D341Med (cell line): ENCODE measurements around the gene MINAR1.
"Not testable (repeated sequence)": the region's sequence is repeated elsewhere in the genome, so short reads cannot be mapped to it uniquely, and the experiment has no call there.

Experiments used
- DNase-seq: peaks from one replicate; pipeline ENCODE4 v3.0.0; 2012; ENCODE audit warnings: low spot score

The MINAR1 gene

GRCh38 chr15:79431636-79432344, at the start of gene MINAR1:
Gene MINAR1 (plus strand): TSS chr15:79432336. CDS start chr15:79456148, 23,812 bp downstream.
- peak; percentile 73 for DNase-seq

- no peak for DNase-seq
Observed at GRCh38 chr15:79394231-79394630, 37.9 kb upstream of the MINAR1 start.

GRCh38 chr15:79396850-79397249, 35.3 kb upstream of the MINAR1 start:
- no peak for DNase-seq

GRCh38 chr15:79397269-79397910, 34.7 kb upstream of the MINAR1 start:
- DNase-seq = no peak

- DNase-seq = no peak
Observed at GRCh38 chr15:79399606-79400005, 32.5 kb upstream of the MINAR1 start.

GRCh38 chr15:79400650-79401049, 31.5 kb upstream of the MINAR1 start:
- DNase-seq = no peak

- DNase-seq = no peak
Observed at GRCh38 chr15:79401301-79401700, 30.8 kb upstream of the MINAR1 start.

GRCh38 chr15:79402136-79402535, 30.0 kb upstream of the MINAR1 start:
- no peak for DNase-seq

GRCh38 chr15:79403501-79403900, 28.6 kb upstream of the MINAR1 start:
- no peak for DNase-seq

- DNase-seq = no peak
Observed at GRCh38 chr15:79406210-79406609, 25.9 kb upstream of the MINAR1 start.

GRCh38 chr15:79408041-79408440, 24.1 kb upstream of the MINAR1 start:
- no peak for DNase-seq

- no peak for DNase-seq
Observed at GRCh38 chr15:79410237-79410636, 21.9 kb upstream of the MINAR1 start.

GRCh38 chr15:79412010-79412409, 20.1 kb upstream of the MINAR1 start:
- DNase-seq = no peak

- no peak for DNase-seq
Observed at GRCh38 chr15:79412429-79412828, 19.7 kb upstream of the MINAR1 start.

- no peak for DNase-seq
Observed at GRCh38 chr15:79416876-79417275, 15.3 kb upstream of the MINAR1 start.

- no peak for DNase-seq
Observed at GRCh38 chr15:79418693-79419279, 13.3 kb upstream of the MINAR1 start.

GRCh38 chr15:79425591-79426295, 6.4 kb upstream of the MINAR1 start:
- no peak for DNase-seq

GRCh38 chr15:79426899-79427298, 5.2 kb upstream of the MINAR1 start:
- DNase-seq = not testable (repeated sequence)

GRCh38 chr15:79427781-79428598, 4.1 kb upstream of the MINAR1 start:
- DNase-seq = no peak

GRCh38 chr15:79430901-79431635, 1.1 kb upstream of the MINAR1 start:
- no peak for DNase-seq
